KBM-7 (cell line): ENCODE data around the gene SBF2.
"Not testable (repeated sequence)": the region's sequence is repeated elsewhere in the genome, so short reads cannot be mapped to it uniquely, and the experiment has no call there.

Source experiments
- DNase-seq: peaks from one replicate; pipeline ENCODE4 v3.0.0-alpha.2; 2015
- in situ Hi-C: fragments of 300-500 bp; cut with MboI; formaldehyde crosslinking; loops from 2 replicates; pipeline ENCODE4 v1.14.3; 2020; ENCODE audit warnings: low sequenced_read_pairs, low pct_unique_long_range_greater_than_20kb, mixed read lengths

Gene SBF2

DNA sequence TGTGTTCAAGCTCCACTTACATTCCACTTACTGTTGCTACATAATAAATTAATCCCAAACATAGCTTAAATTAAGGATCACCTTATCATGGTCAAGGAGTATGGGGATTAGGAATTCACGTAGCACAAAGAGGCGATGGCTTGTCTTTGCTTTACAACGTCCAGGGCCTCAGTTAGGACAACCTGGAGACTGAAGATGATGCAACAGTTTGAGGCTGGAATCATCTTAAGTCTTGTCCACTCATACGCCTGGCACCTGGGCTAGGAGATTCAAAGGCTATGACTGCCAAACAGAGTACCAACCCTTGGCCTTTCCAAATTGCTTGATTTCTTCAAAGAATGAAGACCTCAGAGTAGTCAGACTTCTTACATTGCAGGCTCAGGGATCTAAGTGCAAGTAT is 149.1 kb downstream of the SBF2 start:
- in situ Hi-C loops = no loop called here
- DNase-seq = no peak

DNA sequence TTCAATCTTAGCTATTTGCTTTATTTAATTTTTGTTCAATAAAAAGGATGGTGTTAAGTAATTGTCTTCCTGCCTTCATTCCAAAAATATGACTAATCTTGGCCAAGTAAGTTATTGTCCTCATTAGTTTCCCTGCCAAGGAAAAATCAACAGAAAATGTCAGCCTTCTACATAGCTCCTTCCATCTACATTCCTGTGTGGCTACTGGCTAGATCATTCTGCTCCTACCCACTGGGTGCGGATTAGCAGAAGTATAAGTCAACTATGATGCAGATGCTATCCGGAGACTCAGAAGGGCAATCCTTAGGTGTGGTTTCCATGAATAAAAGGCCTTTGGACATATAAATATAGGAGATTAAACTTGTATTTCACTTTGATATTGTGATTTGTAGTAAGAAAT is 154.4 kb downstream of the SBF2 start:
- DNase-seq = no peak
- in situ Hi-C loops = no loop called here

DNA sequence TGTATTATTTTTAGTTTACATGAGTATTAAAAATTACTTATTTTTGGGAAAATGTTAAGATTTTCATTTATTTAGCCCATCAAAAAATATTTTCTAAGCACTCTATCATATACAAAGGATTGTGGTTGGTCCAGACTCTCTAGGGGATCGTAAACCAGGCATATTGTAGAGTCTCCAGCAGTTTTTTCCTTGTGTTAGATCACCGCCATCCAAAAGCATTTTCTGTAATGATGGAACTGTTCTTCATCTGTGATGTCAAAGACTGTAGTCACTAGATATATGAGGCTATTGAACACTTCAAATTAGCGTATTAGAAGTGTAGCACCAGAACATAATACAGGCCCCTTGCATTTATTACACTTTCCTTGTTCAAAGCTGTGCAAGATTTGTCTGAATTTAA is 154.9 kb downstream of the SBF2 start:
- no peak for DNase-seq
- in situ Hi-C loops = no loop called here

DNA sequence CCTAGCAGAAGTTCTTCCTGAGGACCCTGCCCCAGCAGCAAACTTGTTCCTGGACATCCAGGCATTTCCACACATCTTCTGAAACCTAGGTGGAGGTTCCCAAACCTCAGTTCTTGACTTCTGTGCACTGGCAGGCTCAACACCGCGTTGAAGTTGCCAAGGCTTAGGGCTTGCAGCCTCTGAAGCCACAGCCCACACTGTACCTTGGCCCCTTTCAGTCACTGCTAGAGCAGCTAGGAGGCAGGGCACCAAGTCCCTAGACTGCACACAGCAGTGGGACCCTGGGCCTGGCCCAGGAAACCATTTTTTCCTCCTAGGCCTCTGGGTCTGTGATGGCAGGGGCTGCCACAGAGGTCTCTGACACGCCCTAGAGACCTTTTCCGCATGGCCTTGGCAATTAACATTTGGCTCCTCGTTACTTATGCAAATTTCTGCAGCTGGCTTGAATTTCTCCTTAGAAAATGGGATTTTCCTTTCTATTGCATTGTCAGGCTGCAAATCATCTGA is 159.0 kb downstream of the SBF2 start:
- DNase-seq = no peak
- in situ Hi-C loops = loop anchor here (5.0 kb wide), 1 partner anchor 513 kb away; no protein-coding TSS in a partner anchor

DNA sequence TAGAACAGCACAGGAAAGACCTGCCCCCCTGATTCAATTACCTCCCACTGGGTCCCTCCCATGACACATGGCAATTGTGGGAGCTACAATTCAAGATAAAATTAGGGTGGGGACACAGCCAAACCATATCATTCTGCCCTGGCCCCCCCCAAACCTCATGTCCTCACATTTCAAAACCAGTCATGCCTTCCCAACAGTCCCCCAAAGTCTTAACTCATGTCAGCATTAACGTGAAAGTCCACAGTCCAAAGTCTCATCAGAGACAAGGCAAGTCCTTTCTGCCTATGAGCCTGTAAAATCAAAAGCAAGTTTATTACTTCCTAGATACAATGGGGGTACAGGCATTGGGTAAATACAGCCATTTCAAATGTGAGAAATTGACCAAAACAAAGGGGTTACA is 159.8 kb downstream of the SBF2 start:
- in situ Hi-C loops = loop anchor here (5.0 kb wide), 1 partner anchor 512 kb away; no protein-coding TSS in a partner anchor
- not testable (repeated sequence) for DNase-seq

DNA sequence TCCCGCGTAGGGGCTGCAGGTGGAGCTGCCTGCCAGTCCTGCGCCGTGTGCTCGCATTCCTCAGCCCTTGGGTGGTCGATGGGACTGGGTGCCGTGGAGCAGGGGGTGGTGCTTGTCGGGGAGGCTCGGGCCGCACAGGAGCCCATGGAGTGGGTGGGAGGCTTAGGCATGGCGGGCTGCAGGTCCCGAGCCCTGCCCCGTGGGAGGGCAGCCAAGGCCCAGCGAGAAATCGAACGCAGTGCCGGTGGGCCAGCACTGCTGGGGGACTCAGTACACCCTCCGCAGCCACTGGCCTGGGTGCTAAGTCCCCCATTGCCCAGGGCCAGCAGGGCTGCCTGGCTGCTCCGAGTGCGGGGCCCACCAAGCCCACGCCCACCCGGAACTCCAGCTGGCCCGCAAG is 160.8 kb downstream of the SBF2 start:
- not testable (repeated sequence) for DNase-seq
- in situ Hi-C loops = loop anchor here (5.0 kb wide), 1 partner anchor 511 kb away; no protein-coding TSS in a partner anchor

DNA sequence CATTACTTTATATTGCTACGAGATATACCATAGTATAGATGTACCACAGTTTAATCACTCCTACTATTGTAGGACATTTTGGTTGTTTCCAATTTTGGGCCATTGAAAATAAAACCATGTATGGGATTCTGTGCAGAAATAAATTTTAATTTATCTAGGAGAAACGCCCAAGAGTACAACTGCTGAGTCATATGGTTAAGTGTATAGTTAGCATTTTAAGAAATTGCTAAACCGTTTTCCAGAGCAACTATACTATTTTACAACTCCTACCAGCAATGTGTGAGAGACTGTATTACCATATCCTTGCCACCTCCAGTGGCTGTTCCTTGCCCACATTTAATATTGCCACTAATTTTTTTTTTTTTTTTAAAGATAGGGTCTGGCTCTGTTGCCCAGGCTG is 163.1 kb downstream of the SBF2 start:
- in situ Hi-C loops = loop anchor here (5.0 kb wide), 1 partner anchor 509 kb away; no protein-coding TSS in a partner anchor
- no peak for DNase-seq

DNA sequence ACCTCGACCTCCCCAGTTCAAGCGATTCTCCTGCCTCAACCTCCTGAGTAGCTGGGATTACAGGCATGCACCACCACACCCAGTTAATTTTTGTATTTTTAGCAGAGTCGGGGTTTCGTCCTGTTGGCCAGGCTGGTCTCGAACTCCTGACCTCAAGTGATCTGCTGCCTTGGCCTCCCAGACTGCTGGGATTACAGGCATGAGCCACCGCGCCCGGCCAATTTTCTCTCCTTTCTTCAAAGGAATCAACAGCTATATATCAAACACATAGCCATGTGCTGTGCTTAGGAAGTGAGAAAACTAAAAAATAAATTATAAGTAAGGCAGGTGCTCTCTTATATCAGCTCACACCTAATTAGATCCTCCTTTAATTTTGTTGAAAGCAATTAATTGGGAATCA is 164.8 kb downstream of the SBF2 start:
- DNase-seq = not testable (repeated sequence)

DNA sequence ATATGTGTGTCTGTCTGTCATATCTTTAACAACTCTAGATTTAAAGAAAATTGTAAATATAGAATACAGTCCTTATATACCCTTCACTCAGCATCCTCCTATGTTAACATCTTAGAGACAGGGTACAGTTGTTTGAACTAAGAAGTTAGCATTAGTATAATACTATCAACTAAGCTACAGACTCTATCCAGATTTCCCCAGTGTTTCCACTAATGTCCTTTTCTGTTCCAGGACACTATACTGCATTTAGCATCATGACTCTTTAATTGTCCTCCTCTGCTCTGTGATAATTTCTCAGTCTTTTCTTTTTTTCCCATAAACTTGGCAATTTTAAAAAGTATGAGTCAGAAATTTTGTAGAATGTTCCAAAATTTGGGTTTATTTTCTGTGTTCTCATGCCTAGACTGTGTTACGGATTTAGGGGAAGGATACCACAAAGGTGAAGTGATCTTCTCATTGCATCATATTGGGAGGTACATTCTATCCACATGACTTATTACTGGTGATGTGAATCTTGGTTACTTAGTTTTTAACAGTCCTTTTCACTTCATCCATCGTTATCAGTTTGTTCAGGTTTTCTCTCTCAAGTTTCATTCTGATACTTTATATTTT is 168.4 kb downstream of the SBF2 start:
- in situ Hi-C loops = no loop called here
- DNase-seq = no peak

More for the DNA sequence above, 164.8 kb downstream of the SBF2 start:
- in situ Hi-C loops = not testable (repeated sequence)

DNA sequence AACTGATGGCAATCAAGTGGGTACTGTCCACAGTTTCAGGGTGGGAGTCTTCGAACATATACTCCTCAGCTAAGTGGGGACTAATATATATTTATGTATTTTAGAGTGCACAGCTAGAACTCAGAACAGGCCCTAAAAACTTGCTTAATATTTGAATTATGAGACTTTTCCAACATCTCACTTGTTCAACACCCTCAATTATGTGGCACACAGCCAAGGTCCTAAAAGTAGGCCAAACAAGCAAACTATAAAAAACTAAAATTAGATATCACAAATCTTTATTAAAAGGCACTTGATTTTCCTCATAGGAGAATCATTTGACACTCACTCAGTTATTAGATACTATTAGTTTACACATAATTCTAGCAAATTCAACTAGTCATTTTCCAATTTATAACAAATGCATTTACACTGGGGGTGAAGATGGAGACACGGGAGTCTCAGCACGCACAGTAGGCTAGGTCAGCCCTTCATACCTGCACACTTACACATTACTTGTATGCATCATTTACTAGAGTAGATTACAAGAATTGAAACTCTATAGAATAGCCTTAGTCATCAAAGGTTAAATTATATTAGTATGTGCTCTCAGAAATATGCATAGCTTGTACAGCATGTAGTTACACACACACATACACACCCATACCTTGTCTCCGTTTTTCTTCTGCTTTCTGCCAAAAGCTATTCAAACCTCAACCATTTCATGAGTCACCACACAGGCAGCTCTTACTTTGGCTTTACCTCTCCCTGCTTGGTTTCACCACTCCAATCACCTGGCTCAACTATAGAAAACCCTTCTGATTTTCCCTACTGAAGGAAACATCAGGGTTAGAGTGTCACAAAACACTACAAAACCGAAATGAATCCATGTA is 171.5 kb downstream of the SBF2 start:
- DNase-seq = no peak
- in situ Hi-C loops = no loop called here

DNA sequence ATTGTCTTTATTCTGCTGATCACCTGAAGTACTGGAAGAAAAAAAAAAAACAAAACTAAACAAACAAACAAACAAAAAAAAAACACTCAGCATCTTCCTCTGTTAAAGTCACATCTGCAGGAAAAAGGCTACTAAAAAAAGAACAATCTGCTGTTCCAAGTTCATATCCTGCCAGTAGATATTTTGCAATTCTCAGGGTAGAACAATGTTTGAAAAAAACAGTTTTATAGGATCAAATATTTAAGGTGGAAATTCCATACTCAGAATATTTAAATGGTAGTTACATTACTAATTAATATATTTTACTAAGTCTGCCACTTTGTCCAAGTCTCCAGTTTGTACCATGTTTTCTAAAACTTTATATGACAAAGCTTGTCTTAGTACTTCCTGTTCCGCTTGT is 175.2 kb downstream of the SBF2 start:
- no peak for DNase-seq
- in situ Hi-C loops = no loop called here

DNA sequence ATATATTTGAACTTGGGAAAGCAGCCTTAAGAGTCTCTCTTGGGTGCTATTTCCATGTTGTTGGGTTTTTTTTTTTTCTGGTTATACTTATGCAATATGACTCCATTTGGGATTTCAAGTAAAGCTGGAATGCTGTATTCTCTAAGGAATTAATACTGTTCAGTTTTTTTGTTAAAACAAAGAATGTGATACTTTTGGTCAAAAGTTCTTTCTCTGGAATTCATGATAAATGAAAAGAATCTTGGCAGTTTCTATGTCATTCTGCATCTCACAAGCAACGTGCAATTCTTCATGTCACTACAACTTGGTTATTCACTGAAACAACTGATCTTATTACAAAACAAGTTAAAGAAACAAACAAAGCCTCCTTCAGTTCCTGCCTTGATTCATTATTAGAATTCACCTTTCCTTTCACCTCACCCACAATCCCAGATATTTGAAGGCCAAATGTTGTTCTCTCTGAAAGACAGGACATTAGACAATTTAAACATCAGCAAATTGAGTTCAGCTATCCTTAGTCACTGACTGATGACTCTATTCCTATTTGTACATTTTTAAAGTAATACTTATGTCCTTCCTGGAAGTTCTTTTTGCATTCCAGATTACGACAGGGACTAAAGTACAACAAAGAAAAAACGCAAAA is 176.2 kb downstream of the SBF2 start:
- in situ Hi-C loops = no loop called here
- DNase-seq = no peak

DNA sequence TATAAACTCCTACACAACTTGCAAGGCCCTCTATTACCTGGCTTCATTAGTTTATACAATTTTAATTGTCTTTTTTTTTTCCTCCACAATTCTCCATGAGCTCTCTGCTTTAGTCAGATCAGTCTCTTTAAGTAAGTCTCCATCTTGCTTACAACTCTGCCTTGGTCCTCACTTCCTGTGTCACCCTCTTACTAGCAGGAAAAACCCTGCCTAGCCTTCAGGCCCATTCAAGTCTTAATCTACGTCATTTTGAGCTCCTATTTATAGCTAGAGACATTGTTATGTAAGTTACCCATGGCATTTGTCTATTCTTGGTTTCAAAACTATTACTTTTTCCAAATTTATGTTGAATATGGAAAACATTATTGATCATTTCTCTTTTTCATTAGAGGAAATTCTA is 177.4 kb downstream of the SBF2 start:
- in situ Hi-C loops = no loop called here

DNA sequence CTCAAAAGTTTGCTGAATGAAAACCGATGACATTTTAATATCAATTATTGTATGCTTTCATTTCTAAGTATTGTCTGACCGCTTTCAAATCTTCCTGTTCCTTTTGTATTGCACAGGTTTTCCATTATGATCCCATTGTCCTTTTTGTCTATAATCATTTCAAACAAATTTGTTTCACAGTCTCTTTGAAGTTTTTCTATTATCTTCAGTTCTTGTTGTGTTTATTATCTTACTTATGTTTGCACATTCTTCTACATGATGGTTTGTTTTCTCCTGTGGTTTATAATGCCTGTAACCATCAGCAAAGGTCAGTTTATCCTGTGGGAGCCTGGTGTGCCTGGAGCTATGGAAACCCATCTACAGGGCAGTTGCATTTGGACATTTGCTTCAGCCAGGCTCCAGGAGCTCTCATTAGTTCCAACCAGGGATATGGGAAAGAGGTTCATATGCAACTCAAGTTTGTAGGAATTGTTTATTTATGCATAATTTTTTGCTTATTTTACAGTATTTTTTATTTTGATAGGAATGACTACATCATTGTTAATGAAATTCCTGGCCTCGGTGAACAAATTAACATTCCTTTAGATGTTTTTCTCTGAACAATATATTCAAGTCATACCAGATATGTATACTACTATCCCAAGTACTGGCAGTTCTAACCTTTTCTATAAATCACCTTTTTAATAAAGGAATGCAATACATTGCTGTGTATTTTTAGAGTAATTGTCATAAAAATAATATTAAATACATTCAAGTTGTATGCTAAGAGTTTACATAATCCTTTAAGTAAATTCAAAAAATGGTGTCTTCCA is 179.2 kb downstream of the SBF2 start:
- DNase-seq = no peak
- in situ Hi-C loops = no loop called here

More for the DNA sequence above, 177.4 kb downstream of the SBF2 start:
- DNase-seq = no peak

DNA sequence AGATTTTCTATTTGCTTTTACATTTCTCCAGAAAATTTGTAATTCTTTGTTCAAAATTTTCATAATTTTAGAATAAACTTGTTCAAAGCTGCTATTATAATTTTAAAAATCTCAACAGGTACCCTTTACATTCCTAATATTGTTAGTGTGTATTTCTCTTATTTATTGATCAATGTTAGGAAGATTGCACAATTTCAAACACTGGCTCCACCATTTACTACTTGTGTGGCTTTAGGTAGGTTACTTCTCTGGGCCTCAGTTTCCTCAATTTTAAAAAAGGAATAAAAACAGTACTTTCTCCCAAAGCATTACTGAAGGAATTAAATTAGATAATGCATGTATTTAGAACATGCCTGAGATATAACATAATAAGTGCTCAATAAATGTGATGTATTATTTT is 180.2 kb downstream of the SBF2 start:
- in situ Hi-C loops = no loop called here
- no peak for DNase-seq

DNA sequence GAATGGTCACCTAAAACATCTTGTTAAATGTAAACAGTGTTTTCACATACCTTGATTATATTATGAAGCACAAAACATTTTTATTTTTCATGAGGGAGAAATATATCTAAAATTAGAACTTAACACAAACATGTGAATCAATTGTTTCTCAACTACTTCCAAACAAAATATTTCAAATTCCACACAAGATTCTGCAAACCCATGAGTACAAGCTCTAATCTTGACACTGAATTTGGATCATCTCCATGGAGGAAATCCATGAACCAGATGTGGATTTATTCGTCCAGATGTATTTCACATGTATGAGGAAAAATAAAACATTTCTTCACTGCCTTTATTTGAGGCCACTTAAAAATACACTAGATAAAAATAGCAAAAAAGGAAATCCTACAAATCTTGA is 184.2 kb downstream of the SBF2 start:
- in situ Hi-C loops = no loop called here
- DNase-seq = no peak

DNA sequence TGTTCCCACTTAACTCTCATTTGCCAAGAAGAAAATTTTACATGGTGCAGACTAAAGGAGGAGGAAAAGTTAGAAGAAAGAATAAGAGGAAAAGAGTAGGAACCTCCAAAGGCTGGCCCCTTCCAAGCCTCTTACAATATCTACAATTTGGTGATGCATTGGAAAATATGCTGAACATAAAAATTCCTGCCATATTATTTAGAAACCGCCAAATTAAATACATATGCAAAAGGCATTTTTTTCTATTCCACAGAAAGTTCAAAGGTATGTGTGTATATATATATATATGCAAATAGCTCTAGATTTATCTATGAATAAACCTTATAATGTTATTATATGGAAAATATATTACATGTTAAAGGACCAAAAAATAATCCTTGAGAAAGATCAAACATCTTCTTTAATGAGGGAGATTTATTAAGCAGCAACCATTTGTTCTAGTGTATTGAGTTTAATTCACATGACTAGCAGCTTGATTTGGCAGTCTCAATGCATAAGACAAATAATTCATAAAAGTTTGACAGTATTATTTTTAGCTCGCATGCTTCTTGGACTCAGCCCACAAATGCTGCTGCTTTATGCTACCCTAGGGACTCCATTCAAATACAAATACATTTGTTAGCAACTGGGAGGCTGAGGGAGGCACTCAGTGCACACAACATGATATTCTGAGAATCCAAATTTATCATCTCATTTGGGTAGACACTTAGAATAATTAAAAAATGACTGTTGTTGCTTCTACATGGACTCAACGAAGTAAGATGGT is 184.9 kb downstream of the SBF2 start:
- in situ Hi-C loops = no loop called here
- DNase-seq = no peak

DNA sequence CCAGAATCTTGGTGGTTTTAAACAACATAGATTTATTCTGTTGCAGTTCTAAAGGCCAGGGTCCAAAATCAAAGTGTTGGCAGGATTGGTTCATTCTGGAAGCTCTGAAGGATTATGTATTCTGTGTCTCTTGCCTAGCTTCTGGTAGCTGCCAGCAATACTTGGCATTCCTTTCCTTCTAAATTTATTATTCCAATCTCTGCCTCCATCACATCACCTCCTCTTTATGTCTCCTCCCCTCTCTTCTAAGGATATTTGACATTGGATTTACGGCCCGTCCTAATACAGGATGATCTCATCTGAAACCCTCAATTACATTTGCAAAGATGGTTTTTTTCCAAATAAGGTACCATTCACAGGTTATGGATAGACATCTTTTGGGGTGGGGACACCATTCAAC is 186.5 kb downstream of the SBF2 start:
- in situ Hi-C loops = no loop called here
- DNase-seq = no peak
